Measurements from ENCODE around the gene ZNF286A. TPM values are rescaled to one million over a fixed set of nuclear protein-coding genes. Genes with fewer than 3 reads are reported as not detected.
A peak's percentile ranks its signal among the peaks of the same experiment; 100 is the strongest.
"Not testable (repeated sequence)": the region's sequence is repeated elsewhere in the genome, so short reads cannot be mapped to it uniquely, and the experiment has no call there.

Gene ZNF286A
- total RNA-seq (2021; ENCODE audit: unreplicated experiment) (25.5 TPM), Bru-seq, nascent RNA (percentile 83 among the genes with signal in this experiment), BruChase-seq, experiment 1, labeled RNA remaining after a 2-hour chase (percentile 98 among the genes with signal in this experiment), BruChase-seq, experiment 2, labeled RNA remaining after a 6-hour chase (percentile 90 among the genes with signal in this experiment)
- 10.1 TPM for polyA plus RNA-seq (2012; ENCODE audit: insufficient read length)
- long read RNA-seq, full-length matches to known transcripts = 7 of 18 reads
- long read RNA-seq, partial matches to known transcripts = 10 of 18 reads
- long read RNA-seq, other reads (novel, unspliced or antisense) = 1 of 18 reads

GRCh38 chr17:15699413-15699924 lies at the start of gene ZNF286A:
Gene ZNF286A, plus strand, starts transcription at chr17:15699752. Its CDS starts 578 bp downstream, at chr17:15700330.
- BruUV-seq (replicated peaks); in situ Hi-C loops (cut with HindIII; ENCODE audit: low pct_unique_long_range_greater_than_20kb, low sequenced_read_pairs); CTCF ChIA-PET; H3K9me3 ChIP-seq (ENCODE audit: control insufficient read depth, insufficient read depth, low read depth, low read length); H3K27me3 ChIP-seq (ENCODE audit: control insufficient read depth, insufficient read depth, low read length); H3K36me3 ChIP-seq (ENCODE audit: control insufficient read depth, insufficient read depth, low read length); POLR2A ChIA-PET; H3K4me1 ChIP-seq (ENCODE audit: control insufficient read depth, insufficient read depth, low read length); intact Hi-C loops (cut with micrococcal nuclease; ENCODE audit: unreplicated experiment): not testable (repeated sequence)
- peak; percentile 91 for DNase-seq (ENCODE audit: low read depth, low spot score)
- peak; percentile 99 for ATAC-seq
- H3K27ac ChIP-seq (ENCODE audit: low read length) = 0 out of 2 replicates have a peak within 1 kb of the TSS, but pooled peaks have one; percentile 34
- peak within 1 kb of the TSS; percentile 48 to 49 for H3K4me3 ChIP-seq (ENCODE audit: low read depth in 2 of 2, low read length in 2 of 2)

DNA sequence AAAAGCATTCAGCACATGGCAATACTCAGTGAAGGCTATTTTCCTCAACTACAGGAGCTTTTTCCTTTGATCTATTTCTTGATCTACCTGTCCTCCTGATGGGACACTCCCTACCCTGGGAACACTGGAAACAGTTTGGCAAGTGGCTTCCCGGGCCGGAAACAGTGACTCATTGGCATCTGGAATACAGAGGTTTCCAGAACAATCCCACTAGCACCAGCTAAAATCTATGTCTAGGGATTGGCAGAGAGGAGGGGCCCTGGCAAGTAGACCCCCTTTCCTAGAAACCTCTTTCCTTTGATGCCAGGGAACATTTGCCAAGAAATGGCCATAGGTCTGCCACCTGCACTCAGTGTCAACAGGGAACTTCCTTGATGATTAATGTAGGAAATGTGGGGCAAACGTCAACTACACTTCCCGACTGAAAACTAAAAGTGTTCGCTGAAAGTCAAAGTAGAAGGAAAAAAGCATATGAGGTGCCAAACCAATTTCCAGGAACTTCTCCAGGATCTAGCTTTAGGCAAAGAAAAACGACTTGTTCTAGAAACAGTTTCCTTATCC lies 49.6 kb upstream of the ZNF286A start:
- Histone ChIP-seq H3K4me1 (ENCODE audit: control insufficient read depth, insufficient read depth, low read length) (peaks cover 16% of the 10 kb centered on the region), H3K4me3 (ENCODE audit: low read depth in 2 of 2, low read length in 2 of 2) (peak overlapping the region; percentile 57 to 71), H3K36me3 (ENCODE audit: control insufficient read depth, insufficient read depth, low read length) (no peaks in the 10 kb centered on the region), H3K27ac (ENCODE audit: low read length) (peak overlapping the region; percentile 85), H3K9me3 (ENCODE audit: control insufficient read depth, insufficient read depth, low read depth, low read length) (no peaks in the 10 kb centered on the region), H3K27me3 (ENCODE audit: control insufficient read depth, insufficient read depth, low read length) (no peaks in the 10 kb centered on the region)
- ChIA-PET POLR2A (interaction anchor here (0.6 kb wide), 2 partner anchors 255 to 1737 kb away, joined by 3 read pairs; no protein-coding TSS in a partner anchor), CTCF (no interaction called here)
- intact Hi-C loops (cut with micrococcal nuclease; ENCODE audit: unreplicated experiment) = no loop called here
- in situ Hi-C loops (cut with HindIII; ENCODE audit: low pct_unique_long_range_greater_than_20kb, low sequenced_read_pairs) = no loop called here
- TF ChIP-seq POLR2AphosphoS5 (IDR thresholded peaks at IDR 0.05; ENCODE audit: low read depth, low read length) = no peak
- peak; percentile 57 for TF ChIP-seq TCF7L2 (IDR thresholded peaks at IDR 0.05; ENCODE audit: low read depth, low read length)
- ATAC-seq = no peak
- DNase-seq (ENCODE audit: low read depth, low spot score) = peak; percentile 77
- no TSS peak for BruUV-seq (replicated peaks)

- BruUV-seq (replicated peaks) = TSS peak; percentile 64
- ATAC-seq (peak; percentile 28), DNase-seq (ENCODE audit: low read depth, low spot score) (peak; percentile 33)
- Histone ChIP-seq H3K36me3 (ENCODE audit: control insufficient read depth, insufficient read depth, low read length) (no peaks in the 10 kb centered on the region), H3K27me3 (ENCODE audit: control insufficient read depth, insufficient read depth, low read length) (no peaks in the 10 kb centered on the region), H3K4me1 (ENCODE audit: control insufficient read depth, insufficient read depth, low read length) (peaks cover 16% of the 10 kb centered on the region), H3K27ac (ENCODE audit: low read length) (peak overlapping the region; percentile 85), H3K4me3 (ENCODE audit: low read depth in 2 of 2, low read length in 2 of 2) (peak overlapping the region; percentile 57 to 71), H3K9me3 (ENCODE audit: control insufficient read depth, insufficient read depth, low read depth, low read length) (no peaks in the 10 kb centered on the region)
- CTCF ChIA-PET = no interaction called here
- POLR2A ChIA-PET = interaction anchor here (0.6 to 0.7 kb wide), 2 partner anchors 302 to 621 kb away, joined by 3 to 5 read pairs; no protein-coding TSS in a partner anchor
- in situ Hi-C loops (cut with HindIII; ENCODE audit: low pct_unique_long_range_greater_than_20kb, low sequenced_read_pairs) = no loop called here
- intact Hi-C loops (cut with micrococcal nuclease; ENCODE audit: unreplicated experiment) = no loop called here
- 0 out of 2 replicates have a peak, but pooled peaks have one; percentile 22 for TF ChIP-seq SIN3A (IDR thresholded peaks at IDR 0.05; ENCODE audit: borderline replicate concordance, insufficient read depth, low read depth, low read length)
- TF ChIP-seq TCF7L2 (IDR thresholded peaks at IDR 0.05; ENCODE audit: low read depth, low read length) = no peak
Observed at GRCh38 chr17:15650741-15651582, 48.6 kb upstream of the ZNF286A start.

- BruUV-seq (replicated peaks) = no TSS peak
- intact Hi-C loops (cut with micrococcal nuclease; ENCODE audit: unreplicated experiment) = no loop called here
Observed at GRCh38 chr17:15651583-15652110, 47.9 kb upstream of the ZNF286A start.

More at GRCh38 chr17:15651583-15652110, 47.9 kb upstream of the ZNF286A start:
- H3K4me1 ChIP-seq (ENCODE audit: control insufficient read depth, insufficient read depth, low read length) = peaks cover 16% of the 10 kb centered on the region
- H3K9me3 ChIP-seq (ENCODE audit: control insufficient read depth, insufficient read depth, low read depth, low read length) = no peaks in the 10 kb centered on the region
- H3K36me3 ChIP-seq (ENCODE audit: control insufficient read depth, insufficient read depth, low read length) = no peaks in the 10 kb centered on the region
- CTCF ChIA-PET = no interaction called here
- no peaks in the 10 kb centered on the region for H3K27me3 ChIP-seq (ENCODE audit: control insufficient read depth, insufficient read depth, low read length)
- peak; percentile 92 for ATAC-seq
- peak overlapping the region; percentile 85 for H3K27ac ChIP-seq (ENCODE audit: low read length)
- TF ChIP-seq REST (IDR thresholded peaks at IDR 0.05; ENCODE audit: insufficient read depth in 1 of 2, low read depth in 2 of 2, low read length in 1 of 2) (no peak), SIN3A (IDR thresholded peaks at IDR 0.05; ENCODE audit: borderline replicate concordance, insufficient read depth, low read depth, low read length) (0 out of 2 replicates have a peak, but pooled peaks have one; percentile 34), CTCF (IDR thresholded peaks at IDR 0.05) (no peak), POLR2AphosphoS5 (IDR thresholded peaks at IDR 0.05; ENCODE audit: low read depth, low read length) (peak; percentile 68; the same call in 1 of the 2 replicates), TCF7L2 (IDR thresholded peaks at IDR 0.05; ENCODE audit: low read depth, low read length) (no peak)
- POLR2A ChIA-PET = interaction anchor here (0.7 kb wide), 1 partner anchor 620 kb away, joined by 3 read pairs; no protein-coding TSS in a partner anchor
- peak overlapping the region; percentile 57 to 71 for H3K4me3 ChIP-seq (ENCODE audit: low read depth in 2 of 2, low read length in 2 of 2)
- peak; percentile 98 for DNase-seq (ENCODE audit: low read depth, low spot score)
- in situ Hi-C loops (cut with HindIII; ENCODE audit: low pct_unique_long_range_greater_than_20kb, low sequenced_read_pairs) = no loop called here
